WERI-Rb-1 (cell line): ENCODE results near the gene CD81.
"Not testable (repeated sequence)": the region's sequence is repeated elsewhere in the genome, so short reads cannot be mapped to it uniquely, and the experiment has no call there.

ENCODE experiments used
- DNase-seq: peaks from one replicate; pipeline ENCODE4 v3.0.0-alpha.2; 2020
- H3K27ac ChIP-seq: fragments of 250-450 bp; sonication (Bioruptor Pico); 2 replicates; pipeline ENCODE4 v1.5.1; 2020; ENCODE audit warnings: mild to moderate bottlenecking, moderate library complexity
- H3K27me3 ChIP-seq: fragments of 250-450 bp; sonication (Bioruptor Pico); 2 replicates; pipeline ENCODE4 v1.5.1; 2021; ENCODE audit warnings: mild to moderate bottlenecking, low read depth, moderate library complexity; ENCODE audit not compliant: insufficient read depth, severe bottlenecking
- H3K36me3 ChIP-seq: fragments of 250-450 bp; sonication (Bioruptor Pico); 2 replicates; pipeline ENCODE4 v1.5.1; 2020; ENCODE audit warnings: mild to moderate bottlenecking, moderate library complexity
- H3K4me3 ChIP-seq: 2 replicates; pipeline ENCODE4 v1.5.1; 2011; ENCODE audit warnings: low read depth, mild to moderate bottlenecking, control low read depth, low read length
- H3K9me3 ChIP-seq: fragments of 250-450 bp; sonication (Bioruptor Pico); 2 replicates; pipeline ENCODE4 v1.5.1; 2021; ENCODE audit warnings: mild to moderate bottlenecking, moderate library complexity; ENCODE audit not compliant: severe bottlenecking
- CTCF ChIP-seq: IDR thresholded peaks from 2 replicates; pipeline ENCODE4 v1.5.1; 2011; ENCODE audit warnings: low read depth, mild to moderate bottlenecking, control low read depth, inconsistent platforms, low read length

The CD81 gene

DNA sequence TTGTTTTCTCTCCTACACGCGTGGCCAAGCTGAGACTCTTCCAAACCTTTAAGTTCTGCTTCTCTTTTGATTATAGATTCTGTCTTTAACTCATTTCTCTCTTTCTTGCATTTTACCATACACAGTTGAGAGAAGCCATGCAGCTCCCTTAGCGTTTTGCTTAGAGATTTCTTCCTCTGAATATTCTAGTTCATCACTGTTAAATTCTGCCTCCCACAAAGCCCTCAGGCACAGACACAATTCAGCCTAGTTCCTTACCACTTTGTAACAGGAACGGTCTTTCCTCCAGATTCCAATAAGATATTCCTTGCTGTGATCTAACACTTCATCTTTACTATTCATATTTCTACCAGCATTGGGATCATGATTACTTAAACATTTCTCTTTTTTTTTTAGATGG lies 24.7 kb upstream of the CD81 start:
- TF ChIP-seq CTCF: no peak
- H3K4me3 ChIP-seq: no peak overlapping the region
- no peak for DNase-seq
- no peak overlapping the region for H3K27ac ChIP-seq
- no peaks in the 10 kb centered on the region for H3K36me3 ChIP-seq
- H3K27me3 ChIP-seq: no peaks in the 10 kb centered on the region
- peaks cover 8% of the 10 kb centered on the region for H3K9me3 ChIP-seq

GRCh38 chr11:2355000-2355644 lies 22.0 kb upstream of the CD81 start:
- Histone ChIP-seq H3K27me3 (no peaks in the 10 kb centered on the region), H3K36me3 (no peaks in the 10 kb centered on the region), H3K27ac (no peak overlapping the region), H3K4me3 (no peak overlapping the region), H3K9me3 (no peaks in the 10 kb centered on the region)
- no peak for TF ChIP-seq CTCF
- no peak for DNase-seq

DNA sequence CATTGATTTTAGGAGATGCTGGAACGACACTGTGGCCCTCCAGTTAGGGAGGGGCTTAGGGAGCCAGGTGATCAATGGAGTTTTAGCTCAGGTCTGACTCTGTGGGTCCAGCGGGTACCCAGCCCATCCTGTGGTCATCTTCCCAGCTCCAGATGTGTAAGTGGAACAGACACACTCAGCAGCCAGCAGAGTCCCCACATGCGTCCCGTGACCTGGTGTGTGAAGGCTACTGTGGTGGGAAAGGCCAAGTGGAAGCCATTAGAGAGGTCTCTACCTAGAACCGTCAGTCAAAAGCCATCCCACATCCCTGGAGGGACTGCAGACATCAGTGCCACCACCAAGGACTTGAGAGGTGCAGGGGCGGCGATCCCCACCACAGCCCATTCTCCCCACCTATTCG lies 19.9 kb upstream of the CD81 start:
- no peak overlapping the region for H3K27ac ChIP-seq
- H3K9me3 ChIP-seq: no peaks in the 10 kb centered on the region
- TF ChIP-seq CTCF: no peak
- no peaks in the 10 kb centered on the region for H3K36me3 ChIP-seq
- DNase-seq: no peak
- no peak overlapping the region for H3K4me3 ChIP-seq
- H3K27me3 ChIP-seq: no peaks in the 10 kb centered on the region

DNA sequence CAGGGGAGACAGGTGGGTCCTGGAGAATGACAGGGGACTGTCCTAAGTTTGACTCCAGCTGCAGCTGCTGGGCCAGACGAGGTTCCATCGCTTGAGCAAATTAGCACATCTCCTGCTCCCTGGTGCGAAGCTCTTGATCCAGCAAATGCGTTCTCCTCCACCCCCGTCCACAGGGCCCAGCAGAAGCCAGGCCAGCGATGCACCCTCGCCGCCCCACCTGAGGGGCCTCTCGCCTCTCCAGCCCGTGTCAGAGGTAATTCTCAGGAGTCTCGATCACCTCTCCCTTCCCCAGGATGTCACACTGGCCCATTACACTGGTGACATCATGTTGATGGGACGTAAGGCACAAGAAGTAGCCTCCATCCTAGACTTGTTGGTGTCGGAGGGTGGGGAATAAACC lies 19.5 kb upstream of the CD81 start:
- H3K9me3 ChIP-seq, H3K36me3 ChIP-seq, H3K27ac ChIP-seq, H3K27me3 ChIP-seq, DNase-seq, H3K4me3 ChIP-seq: not testable (repeated sequence)

GRCh38 chr11:2358754-2359442 lies 18.2 kb upstream of the CD81 start:
- no peaks in the 10 kb centered on the region for H3K27me3 ChIP-seq
- no peaks in the 10 kb centered on the region for H3K9me3 ChIP-seq
- no peak for DNase-seq
- TF ChIP-seq CTCF: no peak
- no peak overlapping the region for H3K4me3 ChIP-seq
- H3K36me3 ChIP-seq: no peaks in the 10 kb centered on the region
- H3K27ac ChIP-seq: no peak overlapping the region

- H3K9me3 ChIP-seq: no peaks in the 10 kb centered on the region
- DNase-seq: no peak
- H3K27ac ChIP-seq: no peak overlapping the region
- no peak for TF ChIP-seq CTCF
- no peak overlapping the region for H3K4me3 ChIP-seq
- H3K36me3 ChIP-seq: no peaks in the 10 kb centered on the region
- H3K27me3 ChIP-seq: no peaks in the 10 kb centered on the region
Measured at GRCh38 chr11:2359557-2359956, 17.6 kb upstream of the CD81 start.
